ENCODE results near the gene PDGFRB. TPM values are rescaled to one million over a fixed set of nuclear protein-coding genes. Genes with fewer than 3 reads are reported as not detected.

Gene PDGFRB
- total RNA-seq, 1 experiment from 2014 or later, result 0.63 TPM

DNA sequence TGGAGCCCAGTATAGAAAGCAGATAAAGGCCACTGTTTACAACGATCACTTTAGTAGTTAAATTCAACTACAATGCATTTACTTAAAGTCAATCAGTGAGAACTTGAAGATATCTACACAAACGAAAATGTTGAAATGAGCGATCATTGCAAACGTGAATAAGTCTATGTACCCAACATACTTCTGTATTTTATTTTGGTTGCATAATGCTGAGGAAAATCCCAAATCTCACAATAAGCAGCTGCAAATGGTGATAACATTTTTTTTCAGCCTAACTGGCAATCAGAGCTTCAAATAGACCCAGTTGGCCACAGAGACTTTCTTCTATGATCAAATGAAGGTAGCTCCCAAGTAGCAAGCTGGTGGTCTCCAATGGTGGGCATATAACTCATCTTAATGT lies 32.1 kb downstream of the PDGFRB start:
- TF ChIP-seq, protein P1, sequence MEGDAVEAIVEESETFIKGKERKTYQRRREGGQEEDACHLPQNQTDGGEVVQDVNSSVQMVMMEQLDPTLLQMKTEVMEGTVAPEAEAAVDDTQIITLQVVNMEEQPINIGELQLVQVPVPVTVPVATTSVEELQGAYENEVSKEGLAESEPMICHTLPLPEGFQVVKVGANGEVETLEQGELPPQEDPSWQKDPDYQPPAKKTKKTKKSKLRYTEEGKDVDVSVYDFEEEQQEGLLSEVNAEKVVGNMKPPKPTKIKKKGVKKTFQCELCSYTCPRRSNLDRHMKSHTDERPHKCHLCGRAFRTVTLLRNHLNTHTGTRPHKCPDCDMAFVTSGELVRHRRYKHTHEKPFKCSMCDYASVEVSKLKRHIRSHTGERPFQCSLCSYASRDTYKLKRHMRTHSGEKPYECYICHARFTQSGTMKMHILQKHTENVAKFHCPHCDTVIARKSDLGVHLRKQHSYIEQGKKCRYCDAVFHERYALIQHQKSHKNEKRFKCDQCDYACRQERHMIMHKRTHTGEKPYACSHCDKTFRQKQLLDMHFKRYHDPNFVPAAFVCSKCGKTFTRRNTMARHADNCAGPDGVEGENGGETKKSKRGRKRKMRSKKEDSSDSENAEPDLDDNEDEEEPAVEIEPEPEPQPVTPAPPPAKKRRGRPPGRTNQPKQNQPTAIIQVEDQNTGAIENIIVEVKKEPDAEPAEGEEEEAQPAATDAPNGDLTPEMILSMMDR (IDR thresholded peaks at IDR 0.05; ENCODE audit: unreplicated experiment), result no peak
- H3K9me3 Mint-ChIP-seq (ENCODE audit: unreplicated experiment), result no peaks in the 10 kb centered on the region
- H3K4me1 Mint-ChIP-seq (ENCODE audit: insufficient read depth, unreplicated experiment), result peaks cover 14% of the 10 kb centered on the region
- no peaks in the 10 kb centered on the region for H3K36me3 Mint-ChIP-seq (ENCODE audit: insufficient read depth, unreplicated experiment)
- CTCF ChIA-PET, result interaction anchor here (0.6 to 2.0 kb wide), 9 partner anchors 12 to 319 kb away, joined by 3 to 6 read pairs (median 3); no protein-coding TSS in a partner anchor
- intact Hi-C loops (cut with micrococcal nuclease), result loop anchor here (5.0 kb wide), 1 partner anchor 286 kb away; no protein-coding TSS in a partner anchor
- DNase-seq (ENCODE audit: unreplicated experiment), result no peak
- no TSS peak for BruUV-seq (replicated peaks)
- POLR2A ChIA-PET, result interaction anchor here (0.6 to 2.3 kb wide), 5 partner anchors 8 to 87 kb away, joined by 3 to 6 read pairs (median 3); no protein-coding TSS in a partner anchor
- no peaks in the 10 kb centered on the region for H3K27me3 Mint-ChIP-seq (ENCODE audit: insufficient read depth, unreplicated experiment)
- no peak overlapping the region for H3K27ac Mint-ChIP-seq (ENCODE audit: low read depth, unreplicated experiment)
- H3K4me3 Mint-ChIP-seq (ENCODE audit: unreplicated experiment), result no peak overlapping the region

DNA sequence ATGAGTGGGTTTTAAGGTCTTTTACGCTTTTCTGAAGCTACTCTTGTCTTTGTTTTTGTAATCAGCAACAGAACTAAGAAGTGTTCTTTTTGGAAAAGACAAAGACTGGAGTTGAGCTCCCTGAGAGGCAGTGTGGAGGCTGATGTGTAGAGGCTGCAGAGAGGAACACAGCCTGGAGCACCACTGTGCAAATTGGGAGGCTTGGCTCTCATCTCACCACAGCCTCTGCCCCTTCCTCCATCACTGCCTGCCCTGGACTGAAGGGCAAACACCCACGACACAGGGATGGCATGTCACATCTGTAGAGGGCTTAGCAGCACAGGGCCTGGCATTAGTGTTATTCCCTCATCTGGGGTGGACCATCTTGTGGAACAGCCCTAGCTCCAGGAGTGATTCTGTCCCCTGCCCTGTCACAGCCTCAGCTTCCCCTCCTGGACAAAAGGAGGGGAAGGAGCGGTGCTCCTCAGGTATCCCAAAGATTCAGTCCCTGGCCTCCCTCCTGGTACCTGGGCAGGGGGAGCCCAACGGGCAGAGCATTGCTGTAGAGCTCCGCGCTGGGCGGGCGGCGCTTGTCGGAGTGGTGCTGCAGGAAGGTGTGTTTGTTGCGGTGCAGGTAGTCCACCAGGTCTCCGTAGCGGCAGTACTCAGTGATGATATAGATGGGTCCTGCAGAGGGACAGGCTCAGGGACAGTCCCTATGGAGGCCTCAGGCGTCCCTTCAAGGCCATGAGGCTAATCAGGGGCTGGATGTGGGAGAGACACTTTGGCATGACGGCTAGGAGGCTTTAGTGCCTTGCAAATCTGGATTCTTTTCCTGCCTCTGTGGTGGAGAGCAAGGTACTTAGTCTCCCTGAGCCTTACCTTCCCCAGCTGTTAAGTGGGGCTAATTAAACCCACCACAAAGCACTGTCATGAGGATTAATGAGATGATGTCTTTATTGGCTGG lies 32.8 kb downstream of the PDGFRB start:
- POLR2A ChIA-PET, result interaction anchor here (1.0 to 2.3 kb wide), 5 partner anchors 10 to 86 kb away, joined by 3 to 6 read pairs (median 4); no protein-coding TSS in a partner anchor

DNA sequence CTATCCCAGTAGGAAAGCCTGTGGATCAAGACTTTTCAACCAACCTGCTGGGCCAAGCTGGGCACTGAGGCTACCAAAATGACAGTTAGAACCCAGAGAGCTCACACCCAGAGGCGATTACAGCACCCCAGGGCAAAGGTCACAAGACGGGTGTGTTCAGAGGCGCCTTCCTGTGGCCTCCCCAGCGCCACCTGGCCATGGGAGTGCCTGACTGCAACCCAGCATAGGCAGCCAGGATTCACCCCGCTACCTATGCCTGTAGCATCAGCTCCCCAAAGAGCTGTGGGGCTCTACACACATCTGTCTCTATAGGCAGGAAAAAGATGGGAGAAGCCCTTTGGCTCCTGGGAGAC lies 33.5 kb downstream of the PDGFRB start:
- no peaks in the 10 kb centered on the region for H3K36me3 Mint-ChIP-seq (ENCODE audit: insufficient read depth, unreplicated experiment)
- ChIA-PET POLR2A (interaction anchor here (1.0 to 2.3 kb wide), 4 partner anchors 10 to 82 kb away, joined by 3 to 6 read pairs (median 5); no protein-coding TSS in a partner anchor), CTCF (interaction anchor here (0.5 to 2.0 kb wide), 17 partner anchors 8 to 989 kb away, joined by 3 to 6 read pairs (median 3); no protein-coding TSS in a partner anchor)
- BruUV-seq (replicated peaks), result no TSS peak
- peaks cover 9% of the 10 kb centered on the region for H3K4me1 Mint-ChIP-seq (ENCODE audit: insufficient read depth, unreplicated experiment)
- H3K4me3 Mint-ChIP-seq (ENCODE audit: unreplicated experiment), result no peak overlapping the region
- intact Hi-C loops (cut with micrococcal nuclease), result loop anchor here (1.0 to 5.0 kb wide), 3 partner anchors 86 to 285 kb away; no protein-coding TSS in a partner anchor
- H3K27me3 Mint-ChIP-seq (ENCODE audit: insufficient read depth, unreplicated experiment), result no peaks in the 10 kb centered on the region
- peak; percentile 63 for DNase-seq (ENCODE audit: unreplicated experiment)
- TF ChIP-seq, protein P1 (IDR thresholded peaks at IDR 0.05; ENCODE audit: unreplicated experiment), result peak; percentile 62
- no peaks in the 10 kb centered on the region for H3K9me3 Mint-ChIP-seq (ENCODE audit: unreplicated experiment)
- peak overlapping the region; percentile 2 for H3K27ac Mint-ChIP-seq (ENCODE audit: low read depth, unreplicated experiment)

More for the DNA sequence above, 32.8 kb downstream of the PDGFRB start:
- TF ChIP-seq, protein P1 (IDR thresholded peaks at IDR 0.05; ENCODE audit: unreplicated experiment), result no peak
- no peak overlapping the region for H3K27ac Mint-ChIP-seq (ENCODE audit: low read depth, unreplicated experiment)
- H3K27me3 Mint-ChIP-seq (ENCODE audit: insufficient read depth, unreplicated experiment), result no peaks in the 10 kb centered on the region
- no peaks in the 10 kb centered on the region for H3K36me3 Mint-ChIP-seq (ENCODE audit: insufficient read depth, unreplicated experiment)
- intact Hi-C loops (cut with micrococcal nuclease), result loop anchor here (1.0 to 5.0 kb wide), 3 partner anchors 87 to 286 kb away; no protein-coding TSS in a partner anchor
- peaks cover 6% of the 10 kb centered on the region for H3K4me1 Mint-ChIP-seq (ENCODE audit: insufficient read depth, unreplicated experiment)
- CTCF ChIA-PET, result interaction anchor here (0.7 to 2.0 kb wide), 19 partner anchors 8 to 487 kb away, joined by 3 to 6 read pairs (median 3); no protein-coding TSS in a partner anchor
- DNase-seq (ENCODE audit: unreplicated experiment), result no peak
- no peak overlapping the region for H3K4me3 Mint-ChIP-seq (ENCODE audit: unreplicated experiment)
- no peaks in the 10 kb centered on the region for H3K9me3 Mint-ChIP-seq (ENCODE audit: unreplicated experiment)
- no TSS peak for BruUV-seq (replicated peaks)

All from MCF 10A (cell line).